ENCODE data around the gene DERL3. TPM values are rescaled to one million over a fixed set of nuclear protein-coding genes. Genes with fewer than 3 reads are reported as not detected.

Gene DERL3
- total and polyA plus RNA-seq, 11 donors, result 0.24 to 12.7 (median 1.7) TPM

- DNase-seq (no peak), ATAC-seq (no peak)
- Histone ChIP-seq H3K4me3 (peak overlapping the region in 11 of 12 donors; percentile 48 to 82 (median 68)), H3K9me3 (no peaks in the 10 kb centered on the region), H3K36me3 (peaks cover 0 to 11% (median 0%) of the 10 kb centered on the region in 9 donors), H3K4me1 (peaks cover 0 to 24% (median 15%) of the 10 kb centered on the region in 12 donors), H3K27ac (peak overlapping the region in 9 of 12 donors; percentile 85 to 97 (median 95)), H3K27me3 (no peaks in the 10 kb centered on the region)
- WGBS, 4 donors, result 49 to 66% (median 57%) methylated on average over 7 of the region's 7 CpGs
- TF ChIP-seq POLR2A (IDR thresholded peaks at IDR 0.05) (no peak), CTCF (IDR thresholded peaks at IDR 0.05) (no peak)
- intact Hi-C loops (cut with DNase I), result no loop called here
Measured at GRCh38 chr22:23858484-23858815, 19.6 kb upstream of the DERL3 start.

GRCh38 chr22:23857606-23858483 is 19.0 kb upstream of the DERL3 start, which contains the start of gene SLC2A11:
Gene SLC2A11, plus strand, starts transcription at chr22:23857875. Its CDS starts 125 bp downstream, at chr22:23858000.
- peaks cover 0 to 24% (median 15%) of the 10 kb centered on the region in 12 donors for H3K4me1 ChIP-seq
- peak in 5 of 12 donors; percentile 4 to 31 (median 22) for TF ChIP-seq CTCF (IDR thresholded peaks at IDR 0.05)
- TF ChIP-seq POLR2A (IDR thresholded peaks at IDR 0.05), result peak; percentile 43 to 82
- peak within 1 kb of the TSS; percentile 48 to 82 (median 70) for H3K4me3 ChIP-seq
- ATAC-seq (peak; percentile 93 to 98 (median 96)), DNase-seq (peak; percentile 95 to 99 (median 99))
- 1 to 2% (median 1%) methylated on average over 46 to 60 of the region's 60 CpGs for WGBS, 4 donors
- intact Hi-C loops (cut with DNase I), result no loop called here
- peak within 1 kb of the TSS; percentile 85 to 98 (median 94) for H3K27ac ChIP-seq
- H3K36me3 ChIP-seq, result peaks cover 0 to 7% (median 0%) of the 10 kb centered on the region in 9 donors
- no peaks in the 10 kb centered on the region for H3K27me3 ChIP-seq
- no peaks in the 10 kb centered on the region for H3K9me3 ChIP-seq

DNA sequence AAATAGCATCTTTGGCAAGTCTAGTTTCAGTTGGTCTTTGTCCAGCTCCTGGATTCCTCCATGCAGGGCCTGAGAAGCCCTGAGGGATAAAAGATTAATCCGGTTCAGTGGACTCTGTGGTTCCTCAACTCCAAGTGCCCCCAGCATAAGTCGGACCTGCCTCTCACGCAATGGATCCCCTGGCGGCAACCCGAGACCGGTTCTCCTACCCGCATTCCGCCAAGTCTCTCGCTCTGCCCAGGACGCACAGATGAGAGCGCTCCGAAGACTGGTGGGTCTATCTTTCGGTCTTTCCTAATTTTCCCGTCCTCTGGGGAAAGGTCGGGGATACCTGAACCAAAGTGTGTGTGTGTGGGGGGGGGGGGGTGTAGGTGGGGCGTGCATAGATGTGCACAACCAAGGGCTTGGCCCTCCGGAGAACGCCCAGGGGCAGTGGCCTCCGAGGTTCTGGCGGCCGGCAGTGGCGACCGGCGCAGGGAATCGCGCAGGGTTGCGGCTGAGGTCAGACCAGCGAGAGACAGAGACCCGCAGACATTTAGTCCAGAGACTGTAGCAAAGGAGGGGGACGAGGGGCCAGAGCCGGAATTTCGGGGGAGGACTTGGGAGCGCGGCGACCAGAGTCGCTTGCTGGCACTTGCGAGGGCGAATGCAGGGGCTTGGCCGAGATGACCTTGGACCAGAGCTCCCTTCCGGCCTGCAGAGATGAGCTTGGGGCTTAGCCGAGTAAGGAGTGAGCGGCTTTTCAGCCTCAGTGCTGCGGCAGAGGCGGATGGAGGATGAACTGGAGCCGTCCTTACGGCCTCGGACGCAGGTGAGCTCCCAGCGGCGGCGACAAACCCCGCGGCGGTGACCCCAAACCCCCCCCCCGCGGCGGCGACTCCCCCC is 18.2 kb upstream of the DERL3 start:
- Histone ChIP-seq H3K27me3 (no peaks in the 10 kb centered on the region), H3K9me3 (no peaks in the 10 kb centered on the region), H3K4me3 (peak overlapping the region; percentile 48 to 82 (median 70)), H3K4me1 (peaks cover 0 to 24% (median 15%) of the 10 kb centered on the region in 12 donors), H3K27ac (peak overlapping the region; percentile 85 to 98 (median 94)), H3K36me3 (no peaks in the 10 kb centered on the region)
- intact Hi-C loops (cut with DNase I), result no loop called here
- TF ChIP-seq CTCF (IDR thresholded peaks at IDR 0.05) (peak in 1 of 12 donors; percentile 5), POLR2A (IDR thresholded peaks at IDR 0.05) (no peak)
- DNase-seq (peak in 3 of 5 donors; percentile 38 to 61 (median 56)), ATAC-seq (peak; percentile 7 to 62 (median 49))
- WGBS, 4 donors, result 4 to 16% (median 7%) methylated on average over 32 to 58 of the region's 58 CpGs

All from heart left ventricle (tissue), 16 donors.